CD14-positive monocyte (primary cell): ENCODE data around the gene LPA. TPM values are rescaled to one million over a fixed set of nuclear protein-coding genes. Genes with fewer than 3 reads are reported as not detected.

Source experiments
- DNase-seq, 3 donors: peaks; one replicate each; pipeline ENCODE4 v3.0.0-alpha.2; 2011 to 2022
- H2AFZ ChIP-seq: 2 replicates; pipeline ENCODE4 v1.6.0; 2012; ENCODE audit warnings: mild to moderate bottlenecking, low read depth, low read length, inconsistent platforms; ENCODE audit not compliant: insufficient read depth, poor library complexity, severe bottlenecking
- H3K27ac ChIP-seq, 2 donors: 1 replicate in 1 of 2; 2 replicates in 1 of 2; pipeline ENCODE4 v1.5.1; 2012 to 2013; ENCODE audit warnings: low read length in 2 of 2, control low read depth in 1 of 2, inconsistent platforms in 1 of 2, low read depth in 1 of 2, mild to moderate bottlenecking in 1 of 2
- H3K27me3 ChIP-seq, 2 donors: one replicate each; pipeline versions ENCODE4 v1.6.0 to v1.6.1; 2011 to 2013; ENCODE audit warnings: low read length in 2 of 2; ENCODE audit not compliant: control insufficient read depth in 2 of 2, insufficient read depth in 2 of 2
- H3K36me3 ChIP-seq, 2 donors: replicated peaks in 1 of 2; 1 replicate in 1 of 2; 2 replicates in 1 of 2; pipeline versions ENCODE4 v1.5.1 to v1.6.1; 2012 to 2013; ENCODE audit warnings: low read length in 2 of 2, control low read depth in 1 of 2, inconsistent platforms in 1 of 2, mild to moderate bottlenecking in 1 of 2; ENCODE audit not compliant: insufficient read depth in 2 of 2, control insufficient read depth in 1 of 2
- H3K4me1 ChIP-seq, 2 donors: 1 replicate in 1 of 2; 2 replicates in 1 of 2; pipeline versions ENCODE4 v1.5.1 to v1.6.1; 2012 to 2013; ENCODE audit warnings: low read length in 2 of 2, control low read depth in 1 of 2, inconsistent platforms in 1 of 2, mild to moderate bottlenecking in 1 of 2, moderate library complexity in 1 of 2; ENCODE audit not compliant: insufficient read depth in 2 of 2, control insufficient read depth in 1 of 2
- H3K4me2 ChIP-seq: replicated peaks from 2 replicates; pipeline ENCODE3; 2012; ENCODE audit warnings: low read length, moderate library complexity, mild to moderate bottlenecking; ENCODE audit not compliant: poor library complexity, severe bottlenecking; ENCODE audit errors: extremely low read depth
- H3K4me3 ChIP-seq, 3 experiments: fragments of 200-600 bp in 1 of 3; sonication (generic) in 1 of 3; replicated peaks in 1 of 3; 1 replicate in 2 of 3; 2 replicates in 1 of 3; pipeline ENCODE4 v1.5.1; 2011 to 2013; ENCODE audit warnings: low read length in 3 of 3, mild to moderate bottlenecking in 3 of 3, control low read depth in 2 of 3, low read depth in 2 of 3, inconsistent platforms in 1 of 3, moderate library complexity in 1 of 3
- H3K79me2 ChIP-seq: 2 replicates; pipeline ENCODE4 v1.6.0; 2012; ENCODE audit warnings: mild to moderate bottlenecking, control low read depth, inconsistent platforms, low read length, moderate library complexity; ENCODE audit not compliant: insufficient read depth
- H3K9ac ChIP-seq: 2 replicates; pipeline ENCODE4 v1.6.0; 2017; ENCODE audit warnings: low read length, mild to moderate bottlenecking; ENCODE audit not compliant: insufficient read depth, poor library complexity, severe bottlenecking
- H3K9me3 ChIP-seq, 2 donors: replicated peaks in 1 of 2; 1 replicate in 1 of 2; 2 replicates in 1 of 2; pipeline versions ENCODE4 v1.5.1 to v1.6.1; 2012 to 2013; ENCODE audit warnings: low read length in 2 of 2, control low read depth in 1 of 2; ENCODE audit not compliant: control insufficient read depth in 1 of 2, insufficient read depth in 1 of 2
- H4K20me1 ChIP-seq: 2 replicates; pipeline ENCODE4 v1.6.0; 2012; ENCODE audit warnings: mild to moderate bottlenecking, low read length, control low read depth, moderate library complexity; ENCODE audit not compliant: insufficient read depth
- H3K27ac Mint-ChIP-seq, 7 donors: one replicate each; pipeline ENCODE4 v1.8.0; 2020; ENCODE audit warnings: mild to moderate bottlenecking in 7 of 7, mixed read lengths in 7 of 7, moderate library complexity in 6 of 7, inconsistent platforms in 2 of 7
- H3K27me3 Mint-ChIP-seq, 3 donors: one replicate each; pipeline ENCODE4 v1.8.0; 2021 to 2022; ENCODE audit warnings: low read depth in 3 of 3, mild to moderate bottlenecking in 3 of 3, mixed read lengths in 3 of 3, moderate library complexity in 3 of 3, inconsistent platforms in 1 of 3
- H3K36me3 Mint-ChIP-seq, 2 donors: one replicate each; pipeline ENCODE4 v1.8.0; 2020; ENCODE audit warnings: mixed read lengths in 2 of 2, inconsistent platforms in 1 of 2, mild to moderate bottlenecking in 1 of 2
- H3K4me1 Mint-ChIP-seq: one replicate; pipeline ENCODE4 v1.8.0; 2020; ENCODE audit warnings: mild to moderate bottlenecking, mixed read lengths
- H3K4me3 Mint-ChIP-seq, 2 donors: one replicate each; pipeline ENCODE4 v1.8.0; 2020; ENCODE audit warnings: mild to moderate bottlenecking in 2 of 2, mixed read lengths in 2 of 2, moderate library complexity in 1 of 2
- H3K9me3 Mint-ChIP-seq, 7 donors: one replicate each; pipeline ENCODE4 v1.8.0; 2020 to 2022; ENCODE audit warnings: mixed read lengths in 7 of 7, mild to moderate bottlenecking in 6 of 7, moderate library complexity in 6 of 7, inconsistent platforms in 2 of 7
- CTCF ChIP-seq: fragments of 200-600 bp; IDR thresholded peaks from one replicate; pipeline ENCODE4 v1.8.0; 2022; ENCODE audit warnings: antibody characterized with exemption, mild to moderate bottlenecking
- WGBS: methylation state at CpG from one replicate; pipeline ENCODE4 v1.1.5; 2013; ENCODE audit warnings: missing lambda C conversion rate; ENCODE audit not compliant: insufficient coverage; 5-methylcytosine and 5-hydroxymethylcytosine counted together
- intact Hi-C, 2 donors: fragments of 100-400 bp; cut with micrococcal nuclease; formaldehyde crosslinking; loops; one replicate each; pipeline versions ENCODE4 v1.15.0 to v1.15.1; 2023
- polyA plus RNA-seq, 3 donors: library from polyadenylated mRNA; depleted of rRNA in 1 of 3; unstranded in 2 of 3; stranded (reverse) in 1 of 3; fragments of 300-500 nt in 2 of 3; fragments of >200 nt in 1 of 3; fragmentation: Illumina TruSeq in 2 of 3; gene quantifications; 1 replicate in 2 of 3; 2 replicates in 1 of 3; pipeline ENCODE4 v1.2.3, GENCODE V29; 2012 to 2021

The LPA gene
- polyA plus RNA-seq, 3 donors = not detected

- Histone ChIP-seq H3K4me1 (no peaks in the 10 kb centered on the region), H3K79me2 (no peaks in the 10 kb centered on the region), H3K27me3 (no peaks in the 10 kb centered on the region), H3K4me3 (no peak overlapping the region), H3K9me3 (no peaks in the 10 kb centered on the region), H3K36me3 (no peaks in the 10 kb centered on the region), H3K27ac (no peak overlapping the region), H4K20me1 (no peaks in the 10 kb centered on the region), H2AFZ (no peak overlapping the region), H3K4me2 (no peak overlapping the region), H3K9ac (no peak overlapping the region)
- Mint-ChIP-seq H3K27me3 (no peaks in the 10 kb centered on the region), H3K36me3 (no peaks in the 10 kb centered on the region), H3K27ac (no peak overlapping the region), H3K9me3 (peaks cover 0 to 6% (median 3%) of the 10 kb centered on the region in 7 donors), H3K4me1 (no peaks in the 10 kb centered on the region), H3K4me3 (no peak overlapping the region)
- TF ChIP-seq CTCF = no peak
- 66% methylated on average over 2 of the region's 2 CpGs for WGBS
- intact Hi-C loops = no loop called here
- no peak for DNase-seq
These were observed 4.5 kb upstream of the LPA start for GRCh38 chr6:160668589-160668988.

GRCh38 chr6:160667639-160668481 is 3.8 kb upstream of the LPA start:
- no peaks in the 10 kb centered on the region for H4K20me1 ChIP-seq
- no peak overlapping the region for H3K4me3 ChIP-seq
- no peaks in the 10 kb centered on the region for H3K4me1 ChIP-seq
- no peaks in the 10 kb centered on the region for H3K9me3 ChIP-seq
- no peaks in the 10 kb centered on the region for H3K36me3 ChIP-seq
- Mint-ChIP-seq H3K9me3 (peaks cover 0 to 6% (median 0%) of the 10 kb centered on the region in 7 donors), H3K27me3 (no peaks in the 10 kb centered on the region), H3K4me3 (no peak overlapping the region), H3K36me3 (no peaks in the 10 kb centered on the region), H3K27ac (no peak overlapping the region), H3K4me1 (no peaks in the 10 kb centered on the region)
- no peak overlapping the region for H2AFZ ChIP-seq
- H3K9ac ChIP-seq = no peak overlapping the region
- intact Hi-C loops = no loop called here
- DNase-seq = no peak
- H3K27ac ChIP-seq = no peak overlapping the region
- WGBS = 35% methylated on average over 8 of the region's 9 CpGs
- no peak for TF ChIP-seq CTCF
- no peaks in the 10 kb centered on the region for H3K79me2 ChIP-seq
- no peaks in the 10 kb centered on the region for H3K27me3 ChIP-seq
- H3K4me2 ChIP-seq = no peak overlapping the region
